GM10266 (cell line): ENCODE measurements around the gene BRINP1.

Experiments
- DNase-seq: peaks from one replicate; pipeline ENCODE4 v3.0.0; 2012; ENCODE audit errors: extremely low spot score
- TF ChIP-seq, protein P1 (sequence below): IDR thresholded peaks from 2 replicates; pipeline ENCODE4 v1.5.1; 2012; ENCODE audit warnings: mild to moderate bottlenecking, low read depth; ENCODE audit not compliant: control insufficient read depth, insufficient read depth; ENCODE audit errors: missing control alignments

BRINP1 gene, protein sequence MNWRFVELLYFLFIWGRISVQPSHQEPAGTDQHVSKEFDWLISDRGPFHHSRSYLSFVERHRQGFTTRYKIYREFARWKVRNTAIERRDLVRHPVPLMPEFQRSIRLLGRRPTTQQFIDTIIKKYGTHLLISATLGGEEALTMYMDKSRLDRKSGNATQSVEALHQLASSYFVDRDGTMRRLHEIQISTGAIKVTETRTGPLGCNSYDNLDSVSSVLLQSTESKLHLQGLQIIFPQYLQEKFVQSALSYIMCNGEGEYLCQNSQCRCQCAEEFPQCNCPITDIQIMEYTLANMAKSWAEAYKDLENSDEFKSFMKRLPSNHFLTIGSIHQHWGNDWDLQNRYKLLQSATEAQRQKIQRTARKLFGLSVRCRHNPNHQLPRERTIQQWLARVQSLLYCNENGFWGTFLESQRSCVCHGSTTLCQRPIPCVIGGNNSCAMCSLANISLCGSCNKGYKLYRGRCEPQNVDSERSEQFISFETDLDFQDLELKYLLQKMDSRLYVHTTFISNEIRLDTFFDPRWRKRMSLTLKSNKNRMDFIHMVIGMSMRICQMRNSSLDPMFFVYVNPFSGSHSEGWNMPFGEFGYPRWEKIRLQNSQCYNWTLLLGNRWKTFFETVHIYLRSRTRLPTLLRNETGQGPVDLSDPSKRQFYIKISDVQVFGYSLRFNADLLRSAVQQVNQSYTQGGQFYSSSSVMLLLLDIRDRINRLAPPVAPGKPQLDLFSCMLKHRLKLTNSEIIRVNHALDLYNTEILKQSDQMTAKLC

DNA sequence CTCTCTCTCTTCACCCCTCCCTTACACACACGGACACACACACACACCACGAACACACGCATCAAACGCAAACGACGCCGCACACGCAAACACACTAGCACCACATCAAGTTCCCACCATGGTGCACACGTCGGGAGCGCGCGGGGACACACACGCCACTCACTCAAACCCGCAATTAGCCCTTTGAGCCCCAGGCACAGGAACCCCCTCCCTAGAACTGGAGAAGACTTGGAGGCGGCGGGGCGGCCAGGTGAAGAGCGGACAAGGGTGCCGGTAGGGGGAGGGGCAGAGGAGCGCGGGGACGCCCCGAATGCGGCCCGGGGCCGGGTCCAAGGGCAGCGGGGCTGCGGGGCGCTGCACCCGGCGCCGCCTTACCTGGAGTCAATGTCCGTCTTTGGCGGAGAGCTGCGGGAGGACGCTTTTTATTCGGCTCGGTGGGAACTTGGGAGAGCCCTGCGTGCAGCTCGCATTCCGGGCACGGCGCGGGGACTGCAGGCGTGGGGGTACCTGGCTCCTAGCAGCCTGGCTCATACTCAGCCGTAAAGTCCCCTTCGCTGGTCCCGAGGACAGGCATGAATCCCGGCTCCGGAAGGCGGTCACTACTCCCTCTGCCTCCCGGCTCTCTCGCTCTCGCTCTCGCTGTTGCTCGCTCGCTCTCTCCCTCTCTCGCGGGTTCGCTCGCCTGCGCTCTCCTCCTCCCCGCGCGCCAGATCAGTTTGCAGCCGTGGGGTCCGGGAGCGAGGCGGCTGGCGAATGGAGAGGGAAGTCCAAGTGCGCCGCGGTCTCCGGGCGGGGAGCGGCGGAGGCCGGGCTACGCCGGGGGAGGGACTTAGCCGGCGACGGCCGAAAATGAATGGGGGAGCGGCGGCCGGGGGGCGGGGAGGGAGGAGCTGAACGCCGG lies at the start of gene BRINP1:
Gene BRINP1 (minus strand): TSS at position 755 of the 901 bp plus-strand sequence. CDS start 56,080 bp downstream, outside the sequence.
- TF ChIP-seq, protein P1, sequence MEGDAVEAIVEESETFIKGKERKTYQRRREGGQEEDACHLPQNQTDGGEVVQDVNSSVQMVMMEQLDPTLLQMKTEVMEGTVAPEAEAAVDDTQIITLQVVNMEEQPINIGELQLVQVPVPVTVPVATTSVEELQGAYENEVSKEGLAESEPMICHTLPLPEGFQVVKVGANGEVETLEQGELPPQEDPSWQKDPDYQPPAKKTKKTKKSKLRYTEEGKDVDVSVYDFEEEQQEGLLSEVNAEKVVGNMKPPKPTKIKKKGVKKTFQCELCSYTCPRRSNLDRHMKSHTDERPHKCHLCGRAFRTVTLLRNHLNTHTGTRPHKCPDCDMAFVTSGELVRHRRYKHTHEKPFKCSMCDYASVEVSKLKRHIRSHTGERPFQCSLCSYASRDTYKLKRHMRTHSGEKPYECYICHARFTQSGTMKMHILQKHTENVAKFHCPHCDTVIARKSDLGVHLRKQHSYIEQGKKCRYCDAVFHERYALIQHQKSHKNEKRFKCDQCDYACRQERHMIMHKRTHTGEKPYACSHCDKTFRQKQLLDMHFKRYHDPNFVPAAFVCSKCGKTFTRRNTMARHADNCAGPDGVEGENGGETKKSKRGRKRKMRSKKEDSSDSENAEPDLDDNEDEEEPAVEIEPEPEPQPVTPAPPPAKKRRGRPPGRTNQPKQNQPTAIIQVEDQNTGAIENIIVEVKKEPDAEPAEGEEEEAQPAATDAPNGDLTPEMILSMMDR: no peak
- no peak for DNase-seq

DNA sequence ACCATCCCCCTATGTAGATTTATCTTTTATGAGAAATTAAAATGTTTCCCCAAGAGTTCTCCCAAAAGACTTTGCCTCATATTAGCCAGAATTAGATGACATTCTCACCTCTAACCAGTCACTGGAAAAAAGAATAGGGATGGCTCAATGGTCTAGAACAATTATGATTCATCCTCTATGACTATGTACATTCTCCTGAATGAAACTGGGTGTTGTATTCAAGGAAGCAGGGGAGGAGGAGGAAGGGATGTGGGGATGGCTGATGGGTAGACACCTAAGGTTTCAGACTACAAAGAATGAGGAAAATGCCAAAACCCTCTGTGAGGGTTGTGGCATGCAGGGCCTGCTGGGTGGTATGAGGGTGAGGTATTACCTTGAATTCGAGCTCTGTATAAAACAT lies 49.5 kb upstream of the BRINP1 start:
- TF ChIP-seq, protein P1: no peak

DNA sequence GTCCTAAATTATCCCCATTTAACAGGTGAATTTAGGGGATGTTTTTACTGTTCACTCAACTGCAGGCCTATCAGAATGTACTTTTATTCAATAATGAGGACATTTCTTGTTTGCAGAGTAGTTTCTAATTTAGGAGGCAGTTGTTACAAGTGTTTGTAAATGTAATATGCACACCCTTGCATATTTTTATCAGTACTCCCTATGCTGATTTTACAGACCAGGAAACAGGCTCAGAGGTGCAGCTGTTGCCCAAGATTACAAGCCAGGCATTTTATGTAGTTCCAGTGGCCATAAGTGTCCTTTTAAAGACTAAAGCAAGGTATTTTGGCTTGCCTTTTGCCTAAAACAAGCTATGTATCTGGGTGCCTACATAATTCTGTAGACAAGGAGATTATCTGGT lies 47.6 kb upstream of the BRINP1 start:
- no peak for DNase-seq
- TF ChIP-seq, protein P1: no peak

More for the DNA sequence above, 49.5 kb upstream of the BRINP1 start:
- no peak for DNase-seq

DNA sequence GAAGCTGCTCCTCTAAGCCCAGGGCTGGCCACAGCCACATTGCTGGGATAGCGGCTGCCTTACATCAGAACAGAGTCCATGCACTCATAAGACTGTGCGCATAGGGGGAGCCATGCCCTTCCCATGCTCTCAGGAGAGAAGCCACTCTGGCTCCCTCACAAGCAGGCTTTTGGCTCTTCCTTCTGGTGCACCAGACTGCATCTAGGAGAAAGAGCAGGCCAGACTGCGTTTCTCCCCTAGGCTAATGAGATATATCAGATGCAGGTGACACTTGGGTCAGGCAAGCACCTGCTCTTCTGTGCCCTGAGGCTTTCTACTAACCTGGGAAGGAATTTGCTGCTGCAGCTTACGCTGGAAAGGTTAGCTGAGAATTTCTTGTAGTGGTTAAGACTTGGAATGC lies 43.2 kb upstream of the BRINP1 start:
- TF ChIP-seq, protein P1: no peak
- DNase-seq: no peak

DNA sequence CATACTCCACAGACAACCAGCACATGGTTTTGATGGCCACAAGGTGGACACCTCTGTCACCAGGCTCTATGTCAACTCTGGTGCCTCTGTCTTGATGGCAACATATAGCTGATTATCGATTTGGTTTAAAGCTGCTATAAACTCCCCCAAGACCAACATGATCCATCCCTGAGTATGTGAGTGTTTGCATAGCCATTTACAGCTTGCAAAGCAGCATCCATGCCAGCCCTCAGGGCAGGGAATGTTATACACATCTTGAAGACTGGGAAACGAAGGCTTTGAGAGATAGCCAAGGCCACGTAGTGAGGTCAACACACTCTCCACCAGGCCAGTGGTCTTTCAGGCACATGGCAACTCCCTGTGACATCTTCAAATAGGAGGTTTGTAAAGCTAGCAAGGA lies 40.3 kb upstream of the BRINP1 start:
- no peak for DNase-seq
- TF ChIP-seq, protein P1: no peak

DNA sequence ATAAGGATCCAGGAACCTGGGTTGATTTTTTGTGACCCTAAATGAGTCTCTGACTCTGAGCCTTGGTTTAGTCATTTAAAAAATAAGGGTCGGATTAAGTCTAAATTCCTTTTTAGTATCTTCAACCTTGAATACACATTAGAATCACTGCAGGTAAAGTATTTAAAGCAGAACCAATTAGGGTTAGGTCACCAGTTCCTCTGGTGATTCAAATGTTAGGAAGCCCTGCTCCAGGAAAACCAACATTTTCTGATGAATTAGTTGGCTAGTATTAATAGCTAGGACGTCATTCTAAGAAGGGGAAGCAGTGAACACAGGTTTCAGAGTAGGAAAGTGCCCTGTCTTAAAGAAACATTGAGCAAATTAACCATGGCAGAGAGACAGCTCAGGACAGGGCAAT lies 31.4 kb upstream of the BRINP1 start:
- TF ChIP-seq, protein P1: no peak

DNA sequence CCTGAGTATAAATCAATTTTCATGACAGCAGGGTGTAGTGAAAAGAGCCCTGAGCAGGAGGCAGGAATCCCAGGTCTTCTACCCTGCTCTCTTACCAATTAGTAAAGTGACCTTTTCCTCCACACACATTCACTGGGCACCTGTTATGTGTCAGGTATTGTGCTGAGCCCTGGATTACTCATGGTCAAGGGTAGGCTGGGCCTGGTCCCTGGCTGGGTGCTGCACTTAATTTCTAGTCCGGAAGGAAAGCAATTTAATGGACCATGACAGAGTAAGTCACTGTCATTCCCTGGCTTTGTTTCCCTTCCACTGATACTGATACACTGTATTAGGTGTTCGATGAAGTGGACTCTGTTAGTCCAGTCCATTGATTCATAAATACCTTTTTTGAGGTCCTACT lies 29.1 kb upstream of the BRINP1 start:
- no peak for DNase-seq
- TF ChIP-seq, protein P1: no peak

More for the DNA sequence above, 31.4 kb upstream of the BRINP1 start:
- DNase-seq: no peak
